BLaER1 treated with 17β-estradiol and CSF1 and Interleukin-3, amounts not matched to agents 10 nM and 100 nM (cell line): ENCODE results near the gene C11orf68.
A peak's percentile ranks its signal among the peaks of the same experiment; 100 is the strongest.

Source experiments
- H3K27ac ChIP-seq, 11 experiments: shearing (Covaris generic); formaldehyde crosslinking; 2 replicates each; pipeline ENCODE4 v1.8.1; 2022
- H3K27me3 ChIP-seq, 11 experiments: shearing (Covaris generic); formaldehyde crosslinking; 2 replicates each; pipeline ENCODE4 v1.8.1; 2022
- H3K36me3 ChIP-seq, 11 experiments: shearing (Covaris generic); formaldehyde crosslinking; 2 replicates each; pipeline ENCODE4 v1.8.1; 2022
- H3K4me1 ChIP-seq, 10 experiments: shearing (Covaris generic); formaldehyde crosslinking; 2 replicates each; pipeline ENCODE4 v1.8.1; 2022
- H3K4me2 ChIP-seq, 11 experiments: shearing (Covaris generic); formaldehyde crosslinking; 2 replicates each; pipeline ENCODE4 v1.8.1; 2022
- H3K4me3 ChIP-seq, 10 experiments: shearing (Covaris generic); formaldehyde crosslinking; 2 replicates each; pipeline ENCODE4 v1.8.1; 2022
- H3K9ac ChIP-seq, 11 experiments: shearing (Covaris generic); formaldehyde crosslinking; 2 replicates each; pipeline ENCODE4 v1.8.1; 2022
- H3K9me3 ChIP-seq, 11 experiments: shearing (Covaris generic); formaldehyde crosslinking; replicated peaks in 1 of 11; 2 replicates each; pipeline ENCODE4 v1.8.1; 2022
- H4K20me1 ChIP-seq, 11 experiments: shearing (Covaris generic); formaldehyde crosslinking; 2 replicates each; pipeline ENCODE4 v1.8.1; 2022
- Cebpa-rat ChIP-seq, 11 experiments: shearing (Covaris generic); IDR thresholded peaks; 2 replicates each; pipeline ENCODE4 v1.8.1; 2022

C11orf68 gene

GRCh38 chr11:65920372-65920802, 1.5 kb upstream of the C11orf68 start:
- Histone ChIP-seq H3K4me1 (peaks cover 40 to 52% (median 44%) of the 10 kb centered on the region in 10 experiments), H3K27me3 (no peaks in the 10 kb centered on the region), H3K36me3 (peaks cover 15 to 38% (median 24%) of the 10 kb centered on the region in 11 experiments), H3K4me3 (peak overlapping the region; percentile 65 to 90 (median 84)), H3K9ac (peak overlapping the region; percentile 72 to 89 (median 83)), H4K20me1 (peaks cover 5 to 31% (median 19%) of the 10 kb centered on the region in 11 experiments; a peak in 13 of 22 replicates), H3K4me2 (peak overlapping the region; percentile 91 to 100 (median 99)), H3K27ac (peak overlapping the region; percentile 8 to 84 (median 78); a peak in 20 of 22 replicates), H3K9me3 (no peaks in the 10 kb centered on the region)
- TF ChIP-seq Cebpa-rat (IDR thresholded peaks at IDR 0.05): no peak

- peaks cover 46 to 58% (median 50%) of the 10 kb centered on the region in 10 experiments for H3K4me1 ChIP-seq
- peak overlapping the region; percentile 65 to 90 (median 84) for H3K4me3 ChIP-seq
- H3K27ac ChIP-seq: peak overlapping the region; percentile 8 to 84 (median 78); a peak in 21 of 22 replicates
- peak overlapping the region; percentile 91 to 100 (median 99) for H3K4me2 ChIP-seq
- peak overlapping the region; percentile 72 to 89 (median 83) for H3K9ac ChIP-seq
- peaks cover 5 to 36% (median 24%) of the 10 kb centered on the region in 11 experiments; a peak in 14 of 22 replicates for H4K20me1 ChIP-seq
- no peaks in the 10 kb centered on the region for H3K27me3 ChIP-seq
- peaks cover 15 to 37% (median 24%) of the 10 kb centered on the region in 11 experiments for H3K36me3 ChIP-seq
- H3K9me3 ChIP-seq: no peaks in the 10 kb centered on the region
- no peak for TF ChIP-seq Cebpa-rat (IDR thresholded peaks at IDR 0.05)
Observed at GRCh38 chr11:65919573-65920371, 910 bp upstream of the C11orf68 start.

- Histone ChIP-seq H3K27ac (peak within 1 kb of the TSS; percentile 90 to 97 (median 93)), H4K20me1 (peaks cover 5 to 36% (median 24%) of the 10 kb centered on the region in 11 experiments; a peak in 14 of 22 replicates), H3K4me2 (peak within 1 kb of the TSS; percentile 94 to 100 (median 99)), H3K9me3 (no peaks in the 10 kb centered on the region), H3K4me1 (peaks cover 51 to 61% (median 55%) of the 10 kb centered on the region in 10 experiments), H3K9ac (peak within 1 kb of the TSS; percentile 89 to 99 (median 96)), H3K27me3 (no peaks in the 10 kb centered on the region), H3K4me3 (peak within 1 kb of the TSS; percentile 78 to 99 (median 92)), H3K36me3 (peaks cover 15 to 36% (median 24%) of the 10 kb centered on the region in 11 experiments)
- TF ChIP-seq Cebpa-rat (IDR thresholded peaks at IDR 0.05): no peak
Observed at GRCh38 chr11:65919141-65919572, 295 bp upstream of the C11orf68 start, which contains the start of gene DRAP1. DRAP1 (plus strand) TSS chr11:65919426; CDS start chr11:65919502, 76 bp downstream.

GRCh38 chr11:65917434-65918210, 1.2 kb downstream of the C11orf68 start:
- TF ChIP-seq Cebpa-rat (IDR thresholded peaks at IDR 0.05): no peak
- H3K9ac ChIP-seq: peak overlapping the region; percentile 89 to 99 (median 96); a peak in 21 of 22 replicates
- H3K9me3 ChIP-seq: no peaks in the 10 kb centered on the region
- H4K20me1 ChIP-seq: peaks cover 5 to 36% (median 24%) of the 10 kb centered on the region in 11 experiments; a peak in 14 of 22 replicates
- peak overlapping the region; percentile 90 to 97 (median 93); a peak in 19 of 22 replicates for H3K27ac ChIP-seq
- peak overlapping the region; percentile 84 to 100 (median 95) for H3K4me2 ChIP-seq
- peaks cover 9 to 26% (median 13%) of the 10 kb centered on the region in 11 experiments for H3K36me3 ChIP-seq
- no peaks in the 10 kb centered on the region for H3K27me3 ChIP-seq
- H3K4me1 ChIP-seq: peaks cover 53 to 68% (median 59%) of the 10 kb centered on the region in 10 experiments
- H3K4me3 ChIP-seq: peak overlapping the region; percentile 78 to 99 (median 92)

GRCh38 chr11:65917077-65917433, 1.8 kb downstream of the C11orf68 start:
- TF ChIP-seq Cebpa-rat (IDR thresholded peaks at IDR 0.05): no peak
- Histone ChIP-seq H3K27ac (peak overlapping the region in 4 of 11 experiments; percentile 5 to 78 (median 61); a peak in 5 of 22 replicates), H3K9ac (peak overlapping the region in 10 of 11 experiments; percentile 89 to 99 (median 96); a peak in 15 of 22 replicates), H3K4me2 (peak overlapping the region; percentile 84 to 100 (median 95)), H3K4me1 (peaks cover 59 to 70% (median 64%) of the 10 kb centered on the region in 10 experiments), H3K36me3 (peaks cover 3 to 20% (median 7%) of the 10 kb centered on the region in 11 experiments), H3K4me3 (peak overlapping the region in 9 of 10 experiments; percentile 78 to 99 (median 95); a peak in 10 of 20 replicates), H3K27me3 (no peaks in the 10 kb centered on the region), H3K9me3 (no peaks in the 10 kb centered on the region), H4K20me1 (peaks cover 5 to 36% (median 24%) of the 10 kb centered on the region in 11 experiments; a peak in 14 of 22 replicates)

GRCh38 chr11:65916391-65916790, 2.5 kb downstream of the C11orf68 start:
- peaks cover 62 to 76% (median 71%) of the 10 kb centered on the region in 10 experiments for H3K4me1 ChIP-seq
- H3K27me3 ChIP-seq: no peaks in the 10 kb centered on the region

GRCh38 chr11:65915821-65916251, 3.0 kb downstream of the C11orf68 start:
- TF ChIP-seq Cebpa-rat (IDR thresholded peaks at IDR 0.05): no peak
- Histone ChIP-seq H3K27me3 (no peaks in the 10 kb centered on the region), H3K4me2 (peak overlapping the region; percentile 84 to 100 (median 95)), H4K20me1 (peaks cover 5 to 35% (median 23%) of the 10 kb centered on the region in 11 experiments; a peak in 14 of 22 replicates), H3K36me3 (peaks cover 0 to 10% (median 0%) of the 10 kb centered on the region in 11 experiments; a peak in 3 of 22 replicates), H3K9me3 (no peaks in the 10 kb centered on the region), H3K27ac (peak overlapping the region; percentile 10 to 78 (median 67); a peak in 19 of 22 replicates), H3K4me1 (peaks cover 60 to 77% (median 70%) of the 10 kb centered on the region in 10 experiments), H3K9ac (peak overlapping the region; percentile 38 to 99 (median 94); a peak in 20 of 22 replicates), H3K4me3 (peak overlapping the region in 4 of 10 experiments; percentile 31 to 89 (median 40); a peak in 8 of 20 replicates)

More at GRCh38 chr11:65916391-65916790, 2.5 kb downstream of the C11orf68 start:
- H3K36me3 ChIP-seq: peaks cover 0 to 14% (median 3%) of the 10 kb centered on the region in 11 experiments; a peak in 5 of 22 replicates
- peak overlapping the region; percentile 84 to 100 (median 95) for H3K4me2 ChIP-seq
- peak overlapping the region in 8 of 11 experiments; percentile 5 to 78 (median 61); a peak in 12 of 22 replicates for H3K27ac ChIP-seq
- TF ChIP-seq Cebpa-rat (IDR thresholded peaks at IDR 0.05): no peak
- H3K9me3 ChIP-seq: no peaks in the 10 kb centered on the region
- peaks cover 5 to 36% (median 24%) of the 10 kb centered on the region in 11 experiments; a peak in 14 of 22 replicates for H4K20me1 ChIP-seq
- peak overlapping the region; percentile 38 to 99 (median 95); a peak in 19 of 22 replicates for H3K9ac ChIP-seq
- peak overlapping the region in 4 of 10 experiments; percentile 1 to 95 (median 68); a peak in 4 of 20 replicates for H3K4me3 ChIP-seq
